Glomerular visceral epithelial cell (primary cell): ENCODE data around the gene CHCHD4.

Source experiments
- DNase-seq: peaks from one replicate; pipeline ENCODE4 v3.0.0-alpha.2; 2016; ENCODE audit errors: extremely low spot score

The CHCHD4 gene

GRCh38 chr3:14124615-14125192, at the start of gene CHCHD4, which contains the start of gene TMEM43:
Gene CHCHD4, minus strand, starts transcription at chr3:14124870. Its CDS starts 194 bp downstream, at chr3:14124676.
Gene TMEM43, plus strand, starts transcription at chr3:14125052. Its CDS starts 142 bp downstream, at chr3:14125194.
- peak; percentile 99 for DNase-seq

GRCh38 chr3:14172496-14172895, 47.8 kb upstream of the CHCHD4 start:
- DNase-seq: no peak

- DNase-seq: no peak
Measured at GRCh38 chr3:14170531-14171159, 46.0 kb upstream of the CHCHD4 start.

- DNase-seq: no peak
Measured at GRCh38 chr3:14169871-14170270, 45.2 kb upstream of the CHCHD4 start.

- DNase-seq: no peak
Measured at GRCh38 chr3:14169435-14169834, 44.8 kb upstream of the CHCHD4 start.

GRCh38 chr3:14166877-14167603, 42.4 kb upstream of the CHCHD4 start:
- no peak for DNase-seq

- DNase-seq: no peak
Measured at GRCh38 chr3:14162178-14162577, 37.5 kb upstream of the CHCHD4 start.

- DNase-seq: no peak
Measured at GRCh38 chr3:14161282-14161681, 36.6 kb upstream of the CHCHD4 start.

- no peak for DNase-seq
Measured at GRCh38 chr3:14159426-14159825, 34.8 kb upstream of the CHCHD4 start.

- DNase-seq: no peak
Measured at GRCh38 chr3:14158370-14158769, 33.7 kb upstream of the CHCHD4 start.

- DNase-seq: no peak
Measured at GRCh38 chr3:14157951-14158350, 33.3 kb upstream of the CHCHD4 start.

GRCh38 chr3:14156843-14157561, 32.3 kb upstream of the CHCHD4 start:
- DNase-seq: no peak

- no peak for DNase-seq
Measured at GRCh38 chr3:14156201-14156600, 31.5 kb upstream of the CHCHD4 start.

GRCh38 chr3:14154895-14155440, 30.3 kb upstream of the CHCHD4 start:
- DNase-seq: no peak

- DNase-seq: no peak
Measured at GRCh38 chr3:14154276-14154675, 29.6 kb upstream of the CHCHD4 start.

GRCh38 chr3:14153663-14154062, 29.0 kb upstream of the CHCHD4 start:
- no peak for DNase-seq

GRCh38 chr3:14152963-14153355, 28.3 kb upstream of the CHCHD4 start:
- DNase-seq: no peak

GRCh38 chr3:14152233-14152962, 27.7 kb upstream of the CHCHD4 start:
- DNase-seq: no peak

GRCh38 chr3:14151471-14152083, 26.9 kb upstream of the CHCHD4 start:
- no peak for DNase-seq

GRCh38 chr3:14150491-14151230, 26.0 kb upstream of the CHCHD4 start:
- no peak for DNase-seq
